AG08395 (cell line): ENCODE measurements around the gene POLG.

Experiments
- DNase-seq: peaks from one replicate; pipeline ENCODE4 v3.0.0; 2012; ENCODE audit warnings: mixed read lengths, low spot score

POLG gene

GRCh38 chr15:89334510-89335297 is at the start of gene POLG:
POLG (minus strand) TSS chr15:89334824; CDS start chr15:89333754, 1,070 bp downstream.
- DNase-seq, result peak; percentile 99

DNA sequence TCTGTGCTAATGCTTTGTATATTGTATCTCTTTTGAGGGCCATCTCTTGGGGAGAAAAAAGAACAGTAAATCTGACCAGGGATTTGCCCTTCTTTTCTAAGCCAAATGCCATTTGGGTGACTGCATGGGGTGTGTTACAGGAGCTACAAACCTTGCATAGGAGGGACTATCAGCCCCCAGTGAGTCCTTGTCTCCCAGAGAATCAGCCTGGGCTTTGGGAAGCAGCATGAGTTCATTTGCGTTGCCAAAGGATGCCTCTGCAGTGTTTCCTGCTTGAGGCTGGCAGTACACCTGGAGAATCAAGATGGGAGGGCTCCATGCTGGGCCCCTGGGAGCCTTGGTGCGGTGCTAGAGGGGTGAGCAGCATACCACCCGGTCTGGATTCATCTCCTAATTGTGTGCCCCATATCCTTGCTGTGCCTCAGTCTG is 49.6 kb upstream of the POLG start:
- no peak for DNase-seq

GRCh38 chr15:89383365-89384175 is 48.9 kb upstream of the POLG start:
- no peak for DNase-seq

DNA sequence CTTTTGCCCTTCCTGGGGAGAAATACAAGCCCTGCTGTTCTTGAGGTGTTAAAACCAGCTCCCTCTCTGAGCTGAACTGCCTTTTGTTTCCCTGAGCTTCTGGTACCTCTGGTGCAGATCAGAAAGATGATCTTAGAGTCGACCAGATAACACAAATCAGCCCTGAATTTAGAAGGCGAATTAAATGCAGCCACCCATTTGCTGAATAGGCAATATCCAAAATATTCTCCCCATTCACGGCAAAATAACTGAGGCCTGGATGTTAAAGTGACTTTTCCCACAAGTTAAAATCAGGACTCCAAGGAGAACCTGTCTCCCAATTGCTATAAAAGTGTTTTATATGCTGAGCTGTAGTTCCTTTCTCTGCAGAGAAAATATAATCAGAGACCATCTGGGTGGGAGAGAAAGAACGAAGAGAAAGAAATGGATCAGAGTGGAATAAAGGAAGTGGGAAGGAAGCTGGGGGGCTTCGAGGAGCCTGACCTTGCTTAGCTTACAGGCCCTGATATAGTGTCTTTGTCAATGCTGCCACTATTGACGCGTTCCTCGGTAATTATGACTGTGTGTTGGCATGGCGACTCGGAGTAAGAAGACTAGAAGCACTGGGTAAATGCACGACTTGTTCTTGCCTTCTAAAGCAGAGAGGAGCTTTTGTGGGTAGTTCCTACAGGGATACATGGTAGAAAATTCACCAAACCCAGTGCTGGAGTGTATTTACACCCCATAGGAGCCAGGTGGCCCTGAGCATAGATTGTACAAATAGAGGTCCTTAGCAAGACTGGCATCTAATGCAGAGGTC is 47.5 kb upstream of the POLG start:
- no peak for DNase-seq

DNA sequence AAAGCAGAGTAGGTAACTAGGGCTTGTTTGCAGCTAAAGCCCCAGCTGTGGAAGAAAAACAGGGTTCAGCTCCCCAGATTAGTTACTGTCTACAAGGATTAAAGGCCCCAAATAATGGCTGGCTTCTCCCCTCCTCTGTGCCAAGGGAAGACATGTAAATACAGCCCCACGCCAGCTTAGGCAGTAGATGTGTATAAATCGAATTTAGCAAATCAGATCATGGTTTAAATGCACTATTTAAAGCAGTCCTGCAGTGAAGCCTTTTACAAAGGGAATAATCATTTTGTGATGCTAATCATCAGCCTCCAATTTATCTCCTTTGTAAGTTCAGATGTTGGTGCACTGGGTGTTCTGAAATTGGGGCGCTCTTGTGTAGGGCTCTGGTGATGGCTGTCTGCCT is 46.7 kb upstream of the POLG start:
- no peak for DNase-seq

DNA sequence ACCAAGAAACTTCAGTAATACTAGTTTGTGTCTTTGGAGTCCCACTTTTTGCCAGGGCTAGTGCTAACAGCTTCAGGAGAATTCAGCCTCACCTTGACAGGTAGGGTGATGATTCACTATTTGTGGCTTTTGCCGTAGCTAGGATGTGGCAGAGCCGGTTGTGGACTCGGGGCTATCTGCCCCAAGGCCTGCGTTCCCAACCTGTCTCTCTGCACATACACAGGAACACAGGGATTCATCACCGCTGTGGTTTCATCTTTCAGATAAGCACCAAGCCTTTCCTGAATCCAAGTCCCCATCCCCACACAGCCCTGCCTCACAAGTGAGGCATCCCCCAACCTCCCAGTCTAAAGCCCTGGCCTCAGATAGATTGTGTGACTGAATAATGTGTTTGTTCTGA is 45.2 kb upstream of the POLG start:
- DNase-seq, result no peak

DNA sequence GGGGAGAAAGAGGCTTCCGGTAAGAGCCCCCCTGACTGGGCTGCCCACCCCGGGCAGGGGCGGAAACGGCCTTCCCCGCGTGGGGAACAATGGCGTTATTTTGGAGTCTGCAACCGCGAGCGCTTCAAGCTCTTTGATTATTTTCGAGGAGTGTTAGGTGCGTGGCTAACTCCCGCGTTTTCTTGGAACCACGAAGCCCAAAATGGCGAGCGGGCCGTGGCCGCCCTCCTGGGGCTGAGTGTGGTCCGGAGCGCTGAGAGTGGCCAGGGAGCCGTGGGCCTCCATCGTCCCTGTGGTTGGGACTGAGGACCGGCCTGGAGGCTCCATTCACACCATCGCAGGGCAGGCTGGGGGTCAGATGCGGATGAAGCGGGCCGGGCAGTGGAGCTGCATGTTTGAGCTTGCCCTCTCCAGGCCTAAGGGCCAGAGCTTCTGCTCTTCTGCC is 44.6 kb upstream of the POLG start:
- no peak for DNase-seq

- DNase-seq, result no peak
Measured at GRCh38 chr15:89378296-89379151, 43.9 kb upstream of the POLG start.

GRCh38 chr15:89377842-89378295 is 43.2 kb upstream of the POLG start:
- DNase-seq, result no peak

- DNase-seq, result no peak
Measured at GRCh38 chr15:89377024-89377841, 42.6 kb upstream of the POLG start.

- no peak for DNase-seq
Measured at GRCh38 chr15:89376388-89376787, 41.8 kb upstream of the POLG start.

DNA sequence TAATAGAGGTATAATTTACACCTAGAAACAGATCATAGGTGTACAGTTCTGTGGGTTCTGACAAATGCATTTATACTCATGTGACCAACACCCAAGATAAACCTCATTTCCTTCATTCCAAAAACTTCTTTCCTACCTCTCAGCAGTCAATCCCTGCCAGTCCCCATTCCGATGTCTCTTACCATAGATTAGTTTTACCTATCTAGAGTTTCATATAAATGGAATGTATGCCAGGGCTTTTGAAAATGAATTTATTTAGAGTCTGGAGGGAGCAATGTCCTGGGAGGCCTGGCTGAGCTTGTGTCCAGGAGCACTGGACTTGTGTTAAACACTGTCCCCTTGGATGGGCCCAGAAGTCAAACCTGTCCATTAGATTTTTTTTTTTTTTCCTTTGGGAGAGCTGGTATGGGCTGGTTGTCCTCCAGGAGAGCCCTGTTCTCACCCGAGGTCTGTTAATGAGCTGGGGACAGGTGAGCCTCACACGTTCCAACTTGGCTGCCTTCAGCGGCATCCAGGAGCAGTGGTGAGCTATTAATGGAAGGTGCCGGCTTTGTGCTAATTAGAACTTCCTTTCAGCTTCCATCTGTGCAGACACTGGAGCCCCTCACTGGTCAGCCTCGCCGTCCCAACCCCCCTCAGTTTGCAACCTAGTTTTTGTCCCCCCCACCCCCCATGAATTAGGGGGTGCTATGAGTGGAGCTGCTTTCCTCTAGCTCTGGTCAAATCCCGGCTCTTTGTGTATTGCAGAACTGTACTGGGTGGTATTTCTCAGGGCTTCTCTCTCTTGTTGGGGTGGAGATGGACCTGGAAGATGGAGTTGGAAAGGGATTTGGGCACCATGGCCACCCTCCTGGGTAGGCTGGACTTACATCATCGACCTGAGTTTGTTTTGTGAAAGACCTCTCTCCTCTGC is 40.7 kb upstream of the POLG start:
- DNase-seq, result no peak

GRCh38 chr15:89374086-89374981 is 39.7 kb upstream of the POLG start:
- no peak for DNase-seq

GRCh38 chr15:89372069-89372935 is 37.7 kb upstream of the POLG start:
- no peak for DNase-seq

DNA sequence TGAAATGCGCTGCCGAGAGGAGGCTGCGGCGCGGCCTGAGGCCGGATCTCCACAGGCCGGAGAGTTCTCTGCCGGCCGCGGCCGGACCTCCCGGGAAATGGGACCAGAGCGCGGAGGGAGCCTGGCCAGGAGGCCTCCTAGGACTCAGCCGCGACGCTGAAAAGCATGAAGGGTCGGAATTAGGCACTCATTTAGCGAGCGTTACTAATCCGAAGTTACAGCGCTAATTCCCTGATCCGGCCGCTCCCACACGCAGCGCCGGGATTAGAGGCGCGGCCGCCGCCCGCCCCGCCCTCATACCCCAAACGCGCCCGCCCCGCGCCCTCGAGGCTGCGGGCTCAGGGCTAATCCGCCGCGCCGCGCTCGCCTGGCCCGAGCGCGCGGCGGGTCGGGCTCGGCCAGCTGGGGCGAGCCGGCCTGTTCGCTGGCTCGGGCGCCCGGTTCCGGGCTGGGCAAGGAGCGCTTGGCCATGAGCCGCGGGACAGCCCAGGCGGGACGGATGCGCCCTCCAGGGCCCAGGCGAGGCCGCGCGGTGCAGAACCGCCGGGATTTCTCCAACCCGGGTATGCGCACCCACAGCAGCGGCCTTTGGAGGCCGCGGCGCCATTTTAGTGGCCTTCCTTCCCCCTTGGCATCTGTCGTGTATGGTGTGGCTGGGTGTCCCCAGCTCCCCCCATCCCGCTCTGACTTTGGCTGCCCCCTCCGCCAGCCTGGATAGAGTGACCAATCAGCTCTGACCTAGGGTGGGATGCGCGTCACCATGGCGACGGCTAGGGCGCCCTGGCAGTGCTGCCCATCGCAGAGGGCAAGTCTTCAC is 36.8 kb upstream of the POLG start:
- peak; percentile 39 for DNase-seq

GRCh38 chr15:89370978-89371227 is 36.3 kb upstream of the POLG start:
- no peak for DNase-seq
